SK-N-MC (cell line): ENCODE data around the gene ITPR2.

ENCODE experiments used
- EZH2 ChIP-seq: fragments of 200-600 bp; sonication (generic); IDR thresholded peaks from one replicate; pipeline ENCODE4 v1.6.1; 2017; ENCODE audit warnings: antibody characterized with exemption
- FOXP2 ChIP-seq: optimal IDR thresholded peaks from 2 replicates; pipeline ENCODE3; 2011; ENCODE audit warnings: mild to moderate bottlenecking, moderate library complexity; ENCODE audit not compliant: insufficient read depth; ENCODE audit errors: extremely low read length, control extremely low read depth
- POLR2AphosphoS5 ChIP-seq: IDR thresholded peaks from 2 replicates; pipeline ENCODE4 v1.6.1; 2012; ENCODE audit warnings: mild to moderate bottlenecking, low read depth, low read length, borderline replicate concordance

- TF ChIP-seq POLR2AphosphoS5 (no peak), EZH2 (no peak), FOXP2 (no peak)
These were observed 459.1 kb downstream of the ITPR2 start for GRCh38 chr12:26373606-26374495.
